Renal cortical epithelial cell (primary cell): ENCODE data around the gene CCDC149. TPM values are rescaled to one million over a fixed set of nuclear protein-coding genes. Genes with fewer than 3 reads are reported as not detected.

Source experiments
- DNase-seq: peaks from one replicate; pipeline ENCODE4 v3.0.0-alpha.2; 2011; ENCODE audit warnings: low read depth
- total RNA-seq: library from RNA; depleted of rRNA; stranded (reverse); fragments of >200 nt; gene quantifications from 2 replicates; pipeline ENCODE4 v1.2.3, GENCODE V29; 2014

CCDC149 gene
- total RNA-seq, 1 donor from 2014 or later = 12.5 TPM

DNA sequence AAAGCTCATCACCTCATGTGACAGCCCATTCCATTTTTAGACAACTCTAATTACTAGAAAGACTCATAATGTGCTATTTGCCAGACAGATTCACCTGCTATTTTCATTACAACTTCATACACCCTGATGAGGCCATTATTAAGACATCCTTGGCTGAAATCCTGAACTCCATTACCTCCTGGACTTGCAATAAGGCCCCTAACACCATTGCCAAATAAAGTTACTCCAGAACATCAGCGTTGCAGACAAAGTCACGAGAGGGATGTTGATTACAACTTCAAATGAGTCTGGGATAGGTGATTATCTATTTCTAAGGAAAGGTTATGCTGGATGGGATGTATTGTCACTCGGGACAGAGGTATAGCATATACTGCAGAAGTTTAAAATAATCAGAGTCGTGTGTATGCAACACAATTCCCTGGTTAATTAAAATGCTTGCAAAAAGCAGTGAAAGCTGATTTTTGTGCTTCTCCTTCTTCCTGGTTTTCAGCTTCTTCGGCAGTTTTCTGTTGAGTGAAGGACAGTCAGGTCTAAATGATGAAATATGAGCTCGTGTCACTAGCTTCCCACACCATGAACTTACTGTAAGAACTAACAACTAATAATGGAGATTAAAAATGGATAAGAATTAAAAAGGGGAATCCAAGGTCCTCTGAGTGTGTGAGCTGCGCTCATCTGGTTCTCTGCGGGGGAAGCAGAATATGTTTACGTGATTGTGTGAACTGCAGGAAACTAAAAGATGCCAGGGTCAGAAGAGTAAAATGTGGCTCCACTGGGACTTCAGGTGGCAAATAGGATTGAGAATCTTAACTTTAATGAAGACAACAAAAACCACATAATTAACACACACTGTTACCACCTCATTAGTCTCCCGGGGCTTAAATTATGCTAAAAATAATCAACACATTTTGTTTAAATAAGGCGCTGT is 135.0 kb downstream of the CCDC149 start:
- no peak for DNase-seq

- DNase-seq = no peak
Measured at GRCh38 chr4:24775750-24776149, 137.1 kb downstream of the CCDC149 start.

DNA sequence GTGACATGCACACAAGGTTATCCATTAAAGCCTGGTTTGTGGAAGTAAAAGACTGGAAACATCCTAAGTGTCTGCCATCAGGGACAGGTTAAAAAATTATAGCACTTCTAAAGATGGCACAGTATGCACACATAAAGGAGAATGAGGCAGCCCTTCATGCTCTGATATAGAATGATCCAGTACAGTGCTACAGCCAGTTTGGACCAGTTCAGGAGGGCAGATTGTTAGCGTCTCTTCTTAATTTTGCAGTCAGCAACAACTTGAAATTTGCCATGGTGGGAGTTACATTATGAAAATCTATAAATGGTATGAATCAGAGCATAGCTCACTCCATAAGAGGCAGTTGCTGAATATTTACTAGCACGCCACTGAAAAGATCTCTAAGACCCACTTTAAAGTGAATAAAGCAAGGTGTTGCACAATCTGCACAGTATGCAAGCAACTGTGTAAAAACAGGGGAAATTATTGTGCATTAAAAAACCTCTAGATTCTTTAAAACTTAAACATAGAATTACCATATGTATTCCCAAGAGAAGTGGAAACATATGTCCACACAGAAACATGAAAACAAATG is 137.7 kb downstream of the CCDC149 start:
- no peak for DNase-seq

- DNase-seq = peak; percentile 88
Measured at GRCh38 chr4:24774452-24774851, 138.4 kb downstream of the CCDC149 start.

GRCh38 chr4:24772952-24773351 is 139.9 kb downstream of the CCDC149 start:
- DNase-seq = no peak

DNA sequence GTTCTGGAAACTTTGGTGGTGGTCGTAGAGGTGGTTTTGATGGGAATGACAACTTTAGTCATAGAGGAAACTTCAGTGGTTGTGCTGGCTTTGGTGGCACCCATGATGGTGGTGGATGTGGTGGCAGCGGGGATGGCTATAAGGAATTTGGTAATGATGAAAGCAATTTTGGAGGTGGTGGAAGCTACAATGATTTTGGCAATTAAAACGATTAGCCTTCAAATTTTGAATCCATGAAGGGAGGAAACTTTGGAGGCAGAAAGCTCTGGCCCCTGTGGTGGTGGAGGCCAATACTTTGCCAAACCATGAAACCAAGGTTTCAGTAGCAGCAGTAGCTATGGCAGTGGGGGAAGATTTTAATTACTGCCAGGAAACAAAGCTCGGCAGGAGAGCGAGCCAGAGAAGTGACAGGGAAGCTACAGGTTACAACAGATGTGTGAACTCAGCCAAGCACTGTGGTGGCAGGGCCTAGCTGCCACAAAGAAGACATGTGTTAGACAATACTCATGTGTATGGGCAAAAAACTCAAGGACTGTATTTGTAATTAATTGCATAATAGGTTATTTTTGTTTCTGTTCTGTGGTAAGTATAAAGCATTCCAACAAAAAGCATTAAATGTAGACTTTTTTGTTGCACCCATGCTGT is 140.7 kb downstream of the CCDC149 start:
- no peak for DNase-seq

DNA sequence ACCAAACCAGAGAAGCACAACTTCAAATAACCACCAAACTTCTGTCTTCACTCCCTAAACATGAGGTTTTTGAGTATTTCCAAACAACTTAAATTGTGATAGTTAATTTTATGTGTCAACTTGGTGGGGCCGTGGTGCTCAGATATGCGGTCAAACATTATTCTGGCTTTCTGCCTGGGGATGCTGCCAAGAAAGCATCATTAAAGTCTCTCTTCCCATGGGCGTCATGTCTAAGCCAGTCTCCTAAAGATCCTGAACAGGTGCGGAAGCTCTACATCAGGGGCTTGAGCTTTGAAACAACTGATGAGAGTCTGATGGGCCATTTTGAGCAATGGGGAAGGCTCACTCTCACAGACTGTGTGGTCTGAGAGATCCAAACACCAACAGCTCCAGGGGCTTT is 141.6 kb downstream of the CCDC149 start:
- DNase-seq = no peak

- DNase-seq = no peak
Measured at GRCh38 chr4:24770667-24771066, 142.2 kb downstream of the CCDC149 start.

DNA sequence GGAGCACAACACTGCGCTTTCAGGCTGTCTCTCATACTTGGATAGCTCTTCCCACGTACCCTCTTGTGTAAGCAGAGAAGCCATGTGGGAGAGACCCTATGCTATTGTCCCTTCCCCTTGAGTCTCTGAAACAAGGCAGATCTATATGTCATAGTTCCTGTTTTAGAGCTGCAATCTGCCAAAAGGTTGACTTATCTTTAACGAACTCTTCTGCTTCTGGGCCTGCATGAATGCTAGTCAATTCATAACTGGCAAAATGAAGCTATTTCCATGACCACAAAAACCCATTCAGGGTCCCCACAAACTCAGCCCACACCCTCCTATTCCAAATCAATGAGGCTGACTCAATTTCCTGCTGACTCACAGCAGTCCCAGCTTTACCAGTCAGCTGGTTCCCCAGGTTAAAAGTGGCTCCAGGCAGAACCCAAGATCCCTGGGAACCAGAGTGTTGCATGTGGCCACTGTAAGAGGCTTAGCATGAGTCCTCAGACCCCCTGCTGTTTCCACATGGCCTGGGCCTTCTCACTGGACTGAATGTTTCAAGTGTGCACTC is 142.7 kb downstream of the CCDC149 start:
- DNase-seq = peak; percentile 94

- DNase-seq = no peak
Measured at GRCh38 chr4:24769571-24769970, 143.3 kb downstream of the CCDC149 start.

- no peak for DNase-seq
Measured at GRCh38 chr4:24768604-24769003, 144.2 kb downstream of the CCDC149 start.

DNA sequence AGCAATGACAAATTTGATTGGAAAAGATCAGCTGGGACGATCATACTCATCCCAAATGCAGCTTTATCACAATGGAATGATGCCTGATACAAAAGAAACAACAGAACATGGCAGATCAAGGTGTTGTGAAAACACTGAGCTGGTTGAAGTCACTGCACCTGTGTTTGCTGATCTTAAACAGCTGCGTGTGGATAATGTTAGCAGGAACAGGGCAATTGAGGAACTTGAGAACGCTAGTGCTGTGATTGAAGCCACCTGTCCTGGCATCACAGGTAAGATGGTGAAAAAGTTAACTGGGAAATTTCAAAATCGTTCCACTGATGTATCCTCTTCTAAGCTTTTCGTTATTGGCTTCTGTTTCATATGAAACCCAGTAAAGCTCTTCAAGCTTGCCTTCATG is 144.8 kb downstream of the CCDC149 start:
- no peak for DNase-seq

GRCh38 chr4:24765376-24765988 is 147.4 kb downstream of the CCDC149 start:
- DNase-seq = no peak

- DNase-seq = no peak
Measured at GRCh38 chr4:24764345-24764744, 148.5 kb downstream of the CCDC149 start.

DNA sequence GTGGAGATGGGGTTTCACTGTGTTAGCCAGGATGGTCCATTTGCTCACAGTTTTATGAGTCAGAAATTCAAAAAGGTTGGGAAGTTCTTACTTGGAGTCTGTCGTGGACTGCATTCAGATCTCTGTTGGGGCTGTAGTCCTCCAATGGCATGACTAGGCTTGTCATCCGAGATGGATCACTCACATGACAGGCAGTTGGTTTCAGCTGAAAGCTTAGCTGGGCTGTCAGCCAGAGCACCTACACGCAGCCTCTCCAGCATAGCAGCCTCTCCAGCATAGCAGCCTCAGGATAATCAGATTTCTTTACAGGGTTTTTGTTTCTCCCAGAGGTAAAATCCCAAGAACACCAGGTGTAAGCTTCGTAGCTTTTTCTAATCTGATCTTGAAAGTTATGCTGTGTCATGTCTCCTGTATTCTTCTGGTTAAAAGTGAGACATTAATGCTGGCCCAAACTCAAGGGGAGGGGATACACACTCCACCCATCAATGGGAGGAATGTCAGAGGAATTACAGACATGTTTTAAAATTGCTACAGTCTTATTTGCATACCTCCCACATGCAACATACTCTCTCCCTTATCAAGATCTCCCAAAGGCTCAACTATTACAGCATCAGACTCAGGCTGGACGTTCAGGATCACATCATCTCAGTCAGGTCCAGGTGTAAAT is 149.1 kb downstream of the CCDC149 start:
- peak; percentile 91 for DNase-seq

Other genes with a start within 250 kb of the CCDC149 start
- 1.9 and 21.1 TPM in 2 replicates for gene SOD3, start 117.5 kb downstream of the CCDC149 start, total RNA-seq
- under 0.01 and 2.4 TPM in 2 replicates for gene LGI2, start 117.9 kb upstream of the CCDC149 start, total RNA-seq
- gene SEPSECS, start 247.4 kb upstream of the CCDC149 start, total RNA-seq = 6.9 and 11.8 TPM in 2 replicates